ENCODE measurements around the gene GIPR.
A peak's percentile ranks its signal among the peaks of the same experiment; 100 is the strongest.
"Not testable (repeated sequence)": the region's sequence is repeated elsewhere in the genome, so short reads cannot be mapped to it uniquely, and the experiment has no call there.

The GIPR gene

DNA sequence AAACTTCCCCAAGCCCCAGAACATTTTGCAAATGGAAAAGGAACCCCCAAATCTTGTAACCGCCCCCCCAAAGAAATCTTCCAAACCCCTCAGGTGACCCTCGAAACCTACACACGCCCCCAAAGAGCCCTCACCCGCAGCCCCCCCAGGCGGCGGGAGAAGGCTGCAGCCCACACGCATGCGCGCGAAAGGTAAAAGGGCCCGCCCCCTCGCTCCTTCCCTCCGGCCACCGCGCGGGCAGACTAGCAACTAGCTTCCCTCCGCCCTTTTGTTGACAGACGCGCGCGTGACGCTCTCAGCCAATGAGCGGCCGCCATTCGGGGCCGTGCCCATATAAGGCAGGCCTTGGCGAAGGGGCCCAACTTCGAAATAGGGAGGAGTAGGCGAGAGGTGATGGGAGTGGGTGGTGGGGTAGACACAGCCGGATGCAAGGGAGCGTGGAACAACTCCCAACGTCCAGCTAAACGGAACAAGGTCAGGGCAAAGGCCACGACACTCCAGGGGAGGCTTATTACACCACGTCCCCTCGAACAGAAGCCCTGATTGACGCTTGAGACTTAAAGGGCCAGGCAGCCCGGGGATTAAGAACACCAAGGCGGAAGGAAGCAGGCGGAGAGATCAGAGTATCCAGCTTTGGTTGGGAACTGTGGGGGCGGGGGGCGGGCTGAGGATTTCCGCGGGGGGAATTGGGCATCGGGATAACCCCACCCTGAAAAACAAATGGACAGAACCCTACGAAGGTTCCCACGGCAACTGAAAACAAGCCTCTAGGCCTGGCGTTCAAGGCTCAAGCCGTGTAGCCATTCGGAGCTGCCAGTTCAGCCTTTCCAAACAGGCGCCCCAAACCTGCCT is 49.3 kb downstream of the GIPR start:
- peak overlapping the region; percentile 69 for H3K4me3 ChIP-seq (ENCODE audit: low read depth, low read length)
- TF ChIP-seq, protein P1, sequence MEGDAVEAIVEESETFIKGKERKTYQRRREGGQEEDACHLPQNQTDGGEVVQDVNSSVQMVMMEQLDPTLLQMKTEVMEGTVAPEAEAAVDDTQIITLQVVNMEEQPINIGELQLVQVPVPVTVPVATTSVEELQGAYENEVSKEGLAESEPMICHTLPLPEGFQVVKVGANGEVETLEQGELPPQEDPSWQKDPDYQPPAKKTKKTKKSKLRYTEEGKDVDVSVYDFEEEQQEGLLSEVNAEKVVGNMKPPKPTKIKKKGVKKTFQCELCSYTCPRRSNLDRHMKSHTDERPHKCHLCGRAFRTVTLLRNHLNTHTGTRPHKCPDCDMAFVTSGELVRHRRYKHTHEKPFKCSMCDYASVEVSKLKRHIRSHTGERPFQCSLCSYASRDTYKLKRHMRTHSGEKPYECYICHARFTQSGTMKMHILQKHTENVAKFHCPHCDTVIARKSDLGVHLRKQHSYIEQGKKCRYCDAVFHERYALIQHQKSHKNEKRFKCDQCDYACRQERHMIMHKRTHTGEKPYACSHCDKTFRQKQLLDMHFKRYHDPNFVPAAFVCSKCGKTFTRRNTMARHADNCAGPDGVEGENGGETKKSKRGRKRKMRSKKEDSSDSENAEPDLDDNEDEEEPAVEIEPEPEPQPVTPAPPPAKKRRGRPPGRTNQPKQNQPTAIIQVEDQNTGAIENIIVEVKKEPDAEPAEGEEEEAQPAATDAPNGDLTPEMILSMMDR (IDR thresholded peaks at IDR 0.05; ENCODE audit: low read depth, low read length) = no peak
- TF ChIP-seq MYC (IDR thresholded peaks at IDR 0.05; ENCODE audit: low read depth, low read length) = peak; percentile 48
- TF ChIP-seq, protein P2, sequence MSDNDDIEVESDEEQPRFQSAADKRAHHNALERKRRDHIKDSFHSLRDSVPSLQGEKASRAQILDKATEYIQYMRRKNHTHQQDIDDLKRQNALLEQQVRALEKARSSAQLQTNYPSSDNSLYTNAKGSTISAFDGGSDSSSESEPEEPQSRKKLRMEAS (IDR thresholded peaks at IDR 0.05; ENCODE audit: low read depth, low read length) = peak; percentile 80
- peak; percentile 98 for DNase-seq (ENCODE audit: low read depth)

DNA sequence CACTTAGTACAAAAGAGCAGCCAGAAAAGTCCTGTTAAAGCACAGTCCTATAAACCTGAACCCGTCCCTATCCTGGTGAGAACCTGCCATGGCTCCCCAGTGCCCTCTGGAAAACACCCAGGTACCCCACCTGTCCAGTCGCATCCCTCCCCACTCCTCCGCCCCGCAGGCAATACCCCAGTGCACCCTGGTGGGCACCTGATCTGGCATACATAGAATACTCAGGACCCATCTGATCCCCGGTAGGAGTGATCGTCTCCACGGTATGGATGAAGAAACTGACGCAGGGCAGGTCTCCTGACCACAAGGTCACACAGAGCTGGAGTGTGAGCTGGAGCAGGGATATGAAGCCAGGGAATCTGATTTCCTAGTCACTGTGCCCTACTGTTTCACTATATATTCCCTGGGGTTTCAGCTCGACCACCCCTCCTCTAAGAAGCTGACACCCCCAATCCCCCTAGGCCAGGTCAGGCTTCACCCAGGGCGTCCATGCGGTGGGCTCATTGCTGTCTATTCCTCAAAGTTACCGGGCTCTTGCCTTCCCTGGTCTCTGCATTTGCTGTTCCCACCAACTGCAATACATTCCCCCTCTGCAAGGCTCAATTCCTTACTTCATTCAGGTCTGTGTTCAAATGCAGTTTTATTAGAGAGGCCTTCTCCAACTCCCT is 50.1 kb downstream of the GIPR start:
- H3K4me3 ChIP-seq (ENCODE audit: low read depth, low read length) = peak overlapping the region; percentile 58
- no peak for TF ChIP-seq POLR2A (IDR thresholded peaks at IDR 0.05; ENCODE audit: extremely low read depth, insufficient read length)
- no peak for TF ChIP-seq MYC (IDR thresholded peaks at IDR 0.05; ENCODE audit: low read depth, low read length)
- TF ChIP-seq, protein P2 (IDR thresholded peaks at IDR 0.05; ENCODE audit: low read depth, low read length) = no peak
- TF ChIP-seq, protein P1 (IDR thresholded peaks at IDR 0.05; ENCODE audit: low read depth, low read length) = no peak
- DNase-seq (ENCODE audit: low read depth) = no peak

DNA sequence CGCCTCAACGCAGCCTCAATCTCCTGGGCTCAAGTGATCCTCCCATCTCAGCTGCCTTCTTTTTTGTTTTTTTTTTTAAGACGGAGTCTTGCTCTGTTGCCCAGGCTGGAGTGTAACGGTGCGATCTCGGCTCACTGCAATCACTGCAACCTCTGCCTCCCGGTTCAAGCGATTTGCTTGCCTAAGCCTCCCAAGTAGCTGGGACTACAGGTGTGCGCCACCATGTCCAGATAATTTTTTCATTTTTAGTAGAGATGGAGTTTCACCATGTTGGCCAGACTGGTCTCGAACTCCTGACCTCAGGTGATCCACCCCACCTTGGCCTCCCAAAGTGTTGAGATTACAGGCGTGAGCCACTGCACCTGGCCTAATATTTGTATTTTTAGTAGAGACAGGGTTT is 52.0 kb downstream of the GIPR start:
- DNase-seq (ENCODE audit: low read depth); H3K4me3 ChIP-seq (ENCODE audit: low read depth, low read length): not testable (repeated sequence)

DNA sequence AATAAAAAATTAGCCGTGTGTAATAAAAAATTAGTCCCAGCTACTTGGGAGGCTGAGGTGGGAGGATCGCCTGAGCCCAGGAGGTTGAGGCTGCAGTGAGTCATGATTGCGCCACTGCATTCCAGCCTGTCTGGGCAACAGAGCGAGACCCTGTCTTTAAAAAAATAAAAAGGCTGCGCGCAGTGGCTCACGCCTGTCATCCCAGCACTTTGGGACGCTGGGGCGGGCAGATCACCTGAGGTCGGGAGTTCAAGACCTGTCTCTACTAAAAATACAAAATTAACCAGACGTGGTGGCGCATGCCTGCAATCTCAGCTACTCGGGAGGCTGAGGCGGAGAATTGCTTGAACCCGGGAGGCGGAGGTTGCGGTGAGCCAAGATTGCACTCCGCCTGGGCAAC is 60.7 kb downstream of the GIPR start:
- DNase-seq (ENCODE audit: low read depth); H3K4me3 ChIP-seq (ENCODE audit: low read depth, low read length): not testable (repeated sequence)

DNA sequence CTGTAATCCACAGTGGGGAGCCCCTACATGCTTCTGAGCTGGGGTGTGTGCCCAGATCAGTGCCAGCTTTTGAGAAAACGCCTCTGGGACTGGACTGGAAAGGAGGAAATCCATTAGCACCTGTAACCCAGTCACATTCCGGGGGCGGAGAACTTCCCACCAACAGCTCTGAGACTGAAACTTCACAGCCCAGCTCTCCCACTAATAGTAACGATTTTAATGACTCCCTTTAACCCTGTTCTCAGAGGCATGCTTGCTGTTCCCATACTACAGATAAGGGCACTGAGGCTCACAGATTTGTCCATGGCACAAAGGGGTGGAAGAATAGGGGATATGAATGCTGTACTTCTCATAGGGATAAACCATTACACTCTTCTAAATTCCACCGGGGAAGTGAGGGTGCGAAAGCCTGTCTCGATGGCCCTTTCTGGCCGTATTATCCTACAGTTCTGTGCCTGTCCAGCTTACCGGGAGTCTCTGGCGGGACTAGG is 61.8 kb downstream of the GIPR start:
- peak overlapping the region; percentile 79 for H3K4me3 ChIP-seq (ENCODE audit: low read depth, low read length)
- DNase-seq (ENCODE audit: low read depth) = no peak
- TF ChIP-seq MYC (IDR thresholded peaks at IDR 0.05; ENCODE audit: low read depth, low read length) = no peak
- TF ChIP-seq, protein P2 (IDR thresholded peaks at IDR 0.05; ENCODE audit: low read depth, low read length) = no peak
- TF ChIP-seq, protein P1 (IDR thresholded peaks at IDR 0.05; ENCODE audit: low read depth, low read length) = no peak

DNA sequence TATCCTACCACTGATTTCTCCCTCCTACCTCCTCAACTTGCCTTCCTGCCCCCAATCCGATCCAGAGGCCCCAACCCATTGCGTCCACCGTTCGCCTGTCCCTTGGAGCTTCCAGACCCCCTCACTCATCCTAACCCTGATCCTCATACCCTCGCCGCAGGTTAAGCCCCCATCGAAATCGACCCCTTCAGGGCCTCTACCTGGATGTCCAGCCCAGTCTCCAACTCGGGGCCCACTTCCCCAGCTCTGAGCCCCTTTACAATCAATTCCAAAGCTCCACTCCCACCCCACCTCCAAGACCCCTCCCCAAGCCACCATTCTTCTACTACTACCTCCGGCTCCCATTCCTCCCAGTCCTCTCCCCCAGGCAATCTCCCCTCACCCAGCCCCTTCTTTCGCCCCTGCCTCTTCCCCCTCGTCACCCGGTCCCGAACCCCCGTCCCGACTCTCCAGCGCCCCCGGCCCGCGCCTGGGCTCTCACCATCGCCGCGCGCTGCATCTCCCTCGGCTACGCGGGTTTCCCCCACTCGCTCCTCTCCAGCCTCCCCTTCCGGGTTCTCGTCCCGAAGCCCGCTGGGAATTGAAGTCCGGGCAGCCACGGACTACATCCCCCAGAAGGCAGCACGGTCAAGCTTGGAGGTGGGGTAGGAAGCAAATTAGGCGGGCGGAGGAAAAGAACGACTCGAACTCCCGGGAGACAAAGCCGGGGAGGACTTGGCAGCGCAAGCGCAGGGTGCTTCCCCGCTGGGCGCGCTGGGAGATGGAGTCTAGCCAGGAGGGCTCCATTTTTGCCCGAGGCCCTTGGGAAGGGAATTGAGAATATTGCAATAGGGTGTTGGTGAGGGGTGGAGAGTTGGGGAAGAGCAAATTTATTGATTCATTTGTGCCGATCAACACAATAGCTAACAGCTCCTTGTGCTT is 62.6 kb downstream of the GIPR start, which contains the start of gene FBXO46:
FBXO46 (minus strand) TSS at position 529 of the 921 bp plus-strand sequence. CDS start 17,401 bp downstream, outside the sequence.
- H3K4me3 ChIP-seq (ENCODE audit: low read depth, low read length) = peak within 1 kb of the TSS; percentile 79
- TF ChIP-seq MYC (IDR thresholded peaks at IDR 0.05; ENCODE audit: low read depth, low read length) (peak; percentile 48; the same call in 1 of the 2 replicates), POLR2A (IDR thresholded peaks at IDR 0.05; ENCODE audit: extremely low read depth, insufficient read length) (peak; percentile 68)
- TF ChIP-seq, protein P2 (IDR thresholded peaks at IDR 0.05; ENCODE audit: low read depth, low read length) = no peak
- TF ChIP-seq, protein P1 (IDR thresholded peaks at IDR 0.05; ENCODE audit: low read depth, low read length) = peak; percentile 5
- DNase-seq (ENCODE audit: low read depth) = peak; percentile 97
